NCI-H82 treated with DMSO at 0.1 percent for 48 hours (cell line): ENCODE measurements around the gene PRKAR1B.
"Not testable (repeated sequence)": the region's sequence is repeated elsewhere in the genome, so short reads cannot be mapped to it uniquely, and the experiment has no call there.

Source experiments
- DNase-seq: peaks from one replicate; lab custom pipeline; 2025; ENCODE audit not compliant: unreplicated experiment; lab: John Stamatoyannopoulos, UW

PRKAR1B gene

DNA sequence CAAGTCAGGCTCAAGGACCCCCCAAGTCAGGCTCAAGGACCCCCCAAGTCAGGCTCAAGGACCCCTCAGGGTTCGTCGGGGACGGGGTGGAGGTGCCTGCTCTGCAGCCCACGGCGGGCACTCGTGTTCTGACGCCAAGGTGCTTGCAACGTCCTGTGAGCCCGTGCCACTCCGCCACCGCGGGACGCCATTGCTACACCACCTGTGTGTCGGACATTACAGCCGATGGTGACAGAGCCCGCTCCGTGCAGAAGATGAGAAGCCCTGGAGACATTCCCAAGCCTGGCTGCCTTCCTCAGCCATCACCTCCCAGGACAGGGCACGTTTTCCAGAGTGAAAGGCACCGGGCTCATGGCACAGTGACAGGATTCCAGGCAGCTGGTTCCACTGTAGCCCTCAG is 98.3 kb downstream of the PRKAR1B start:
- DNase-seq, result no peak

DNA sequence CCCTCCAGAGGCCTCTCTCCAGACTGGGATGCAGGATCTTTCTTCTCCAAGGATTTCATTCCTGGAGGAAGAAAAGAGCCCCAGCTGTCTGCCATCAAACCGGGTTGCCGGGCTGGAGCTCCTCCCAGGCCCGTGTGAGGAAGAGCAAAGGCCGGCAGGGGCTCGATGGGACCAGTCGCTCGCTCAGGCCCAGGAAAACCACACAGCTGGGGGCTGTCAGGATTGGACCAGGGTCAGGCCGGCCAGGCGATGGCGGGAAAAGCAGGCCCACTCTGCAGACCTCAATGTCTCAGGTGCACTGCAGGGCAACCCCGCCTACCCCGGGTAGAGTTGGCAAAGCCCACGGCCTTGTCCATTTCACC is 98.7 kb downstream of the PRKAR1B start:
- no peak for DNase-seq

DNA sequence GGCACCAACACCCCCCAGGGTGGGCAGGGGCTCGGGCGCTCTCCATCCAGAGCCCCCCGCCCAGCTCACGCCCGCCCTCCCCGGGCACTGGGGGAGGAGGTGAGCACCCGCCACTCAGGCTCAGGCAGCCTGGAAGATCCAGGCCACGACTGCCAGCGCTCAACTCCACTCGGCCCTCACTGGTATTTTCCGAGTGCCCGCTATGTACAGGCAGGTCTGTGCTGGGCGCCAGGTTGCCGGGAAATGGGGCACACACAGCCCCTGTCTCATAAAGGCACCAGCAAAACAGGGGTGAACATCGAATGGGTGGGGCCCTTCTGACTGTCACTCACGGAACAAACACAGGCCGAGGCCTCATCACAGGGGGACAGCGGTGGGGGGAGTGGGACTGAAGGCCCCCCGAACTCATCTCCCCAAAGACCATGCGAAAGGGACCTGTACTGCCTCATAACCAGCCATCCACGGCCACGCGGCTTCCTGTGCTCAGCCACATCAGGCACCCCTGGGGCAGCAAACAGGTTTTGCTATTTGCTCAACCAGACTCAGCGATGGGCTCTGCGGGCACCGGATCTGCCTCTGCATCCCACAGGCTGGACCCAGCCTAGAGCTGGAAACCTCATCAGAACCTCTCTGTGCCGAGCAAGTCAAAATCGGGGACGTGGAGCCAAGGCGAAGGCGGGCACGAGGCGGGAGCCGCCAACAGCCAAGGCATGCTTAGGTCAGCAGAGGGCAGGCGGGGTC is 99.2 kb downstream of the PRKAR1B start:
- DNase-seq, result no peak

DNA sequence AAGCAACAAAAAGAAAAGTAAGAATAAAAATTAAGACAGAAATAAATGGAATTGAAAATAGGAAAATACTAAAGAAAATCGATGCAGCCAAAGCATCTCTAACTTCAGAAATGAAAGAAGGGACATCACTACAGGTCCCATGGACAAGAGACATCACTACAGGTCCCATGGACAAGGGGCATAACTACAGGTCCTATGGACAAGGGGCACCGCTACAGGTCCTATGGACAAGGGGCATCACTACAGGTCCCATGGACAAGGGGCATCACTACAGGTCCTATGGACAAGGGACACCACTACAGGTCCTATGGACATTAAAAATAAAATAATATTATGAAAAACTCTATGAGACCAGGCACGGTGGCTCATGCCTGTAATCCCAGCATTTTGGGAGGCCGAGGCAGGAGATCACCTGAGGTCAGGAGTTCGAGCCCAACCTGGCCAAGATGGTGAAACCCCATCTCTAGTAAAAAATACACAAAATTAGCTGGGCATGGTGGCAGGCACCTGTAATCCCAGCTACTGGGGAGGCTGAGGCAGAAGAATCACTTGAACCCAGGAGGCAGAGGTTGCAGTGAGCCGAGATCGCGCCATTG is 101.6 kb downstream of the PRKAR1B start:
- no peak for DNase-seq

DNA sequence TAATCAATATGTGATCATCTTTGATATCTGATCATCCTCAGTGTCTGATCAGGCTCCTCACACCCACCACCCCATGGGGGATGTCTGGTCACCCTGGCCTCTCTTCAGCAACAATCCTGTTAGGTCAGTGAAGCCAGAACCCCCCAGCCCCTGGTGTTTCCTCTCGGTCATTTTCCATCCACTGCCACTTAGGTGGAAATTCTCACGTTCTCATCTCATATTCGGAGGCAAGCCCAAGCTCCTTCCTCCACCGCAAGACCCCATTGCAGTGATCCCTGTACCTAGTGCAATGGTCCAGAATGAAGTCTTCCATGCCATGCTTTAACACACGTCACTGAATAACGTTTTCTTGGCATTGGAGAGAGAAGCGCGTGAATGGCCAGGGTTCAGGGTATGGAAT is 103.6 kb downstream of the PRKAR1B start:
- no peak for DNase-seq

DNA sequence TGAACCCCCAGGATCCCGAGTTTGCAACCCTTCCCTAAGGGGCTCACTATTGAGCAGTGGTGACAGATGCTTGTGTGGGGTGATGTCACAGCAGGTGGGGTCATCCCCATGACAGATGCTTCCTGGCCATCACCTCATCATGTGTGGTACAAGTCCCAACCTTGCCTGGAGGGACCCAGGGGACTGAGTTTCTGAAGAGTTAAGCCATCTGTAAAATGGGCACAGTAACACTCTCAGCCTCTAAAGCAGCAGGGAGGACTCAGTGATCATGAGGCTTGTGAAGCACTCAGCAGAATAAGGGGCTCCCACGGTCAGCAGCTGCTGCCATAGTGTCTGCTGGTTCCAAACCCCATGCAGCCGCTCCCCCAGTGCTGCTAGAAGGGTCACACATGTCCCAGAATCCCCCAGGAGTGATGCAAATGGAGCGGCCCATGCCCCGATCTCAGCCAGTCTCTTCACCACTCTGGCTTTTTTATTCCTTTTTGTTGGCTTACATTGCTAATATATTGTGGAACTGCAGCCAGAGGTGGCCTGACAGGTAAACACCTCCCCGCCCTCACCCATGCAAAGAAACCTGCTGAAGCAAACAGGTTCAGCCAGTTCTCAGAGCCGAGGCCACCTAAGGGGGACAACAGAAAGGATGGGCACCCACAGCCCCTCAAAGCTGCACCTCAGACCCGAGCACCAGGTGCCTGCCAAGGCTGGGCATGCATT is 105.4 kb downstream of the PRKAR1B start:
- DNase-seq, result no peak

DNA sequence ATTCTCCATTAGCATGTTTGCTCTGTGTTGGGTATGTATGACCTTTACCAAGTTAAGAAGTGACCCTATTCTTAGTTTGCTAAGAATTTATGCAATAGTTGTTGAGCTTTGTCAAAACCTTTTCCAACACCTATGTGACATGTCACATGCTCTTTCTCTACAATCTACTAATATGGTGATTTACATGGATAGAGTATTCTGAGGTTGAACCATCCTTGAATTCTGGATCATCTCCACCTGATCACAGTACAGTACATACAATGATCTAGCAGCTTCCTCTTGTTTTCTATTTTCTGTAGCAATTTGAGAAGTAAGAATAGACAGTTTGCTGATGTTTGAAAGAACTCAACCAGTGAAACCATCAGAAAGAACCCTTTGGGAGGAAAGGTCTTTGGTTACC is 106.2 kb downstream of the PRKAR1B start:
- no peak for DNase-seq

DNA sequence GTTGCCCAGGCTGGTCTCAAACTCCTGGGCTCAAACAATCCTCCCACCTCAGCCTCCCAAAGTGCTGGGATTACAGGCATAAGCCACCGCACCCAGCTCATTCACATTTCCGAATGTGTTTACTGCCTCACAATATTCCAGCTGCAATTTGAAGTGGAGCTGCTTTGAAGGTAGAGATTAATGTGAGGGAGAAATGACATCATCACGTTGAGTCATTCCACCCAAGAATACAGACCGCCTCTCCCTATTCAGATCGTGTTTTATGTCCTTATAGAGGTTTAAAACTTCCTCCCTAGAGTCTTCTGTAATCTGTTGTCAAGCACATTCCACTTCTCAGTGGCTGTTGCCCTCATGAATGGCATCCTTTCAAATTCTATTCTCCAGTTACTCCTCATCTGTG is 107.0 kb downstream of the PRKAR1B start:
- no peak for DNase-seq

DNA sequence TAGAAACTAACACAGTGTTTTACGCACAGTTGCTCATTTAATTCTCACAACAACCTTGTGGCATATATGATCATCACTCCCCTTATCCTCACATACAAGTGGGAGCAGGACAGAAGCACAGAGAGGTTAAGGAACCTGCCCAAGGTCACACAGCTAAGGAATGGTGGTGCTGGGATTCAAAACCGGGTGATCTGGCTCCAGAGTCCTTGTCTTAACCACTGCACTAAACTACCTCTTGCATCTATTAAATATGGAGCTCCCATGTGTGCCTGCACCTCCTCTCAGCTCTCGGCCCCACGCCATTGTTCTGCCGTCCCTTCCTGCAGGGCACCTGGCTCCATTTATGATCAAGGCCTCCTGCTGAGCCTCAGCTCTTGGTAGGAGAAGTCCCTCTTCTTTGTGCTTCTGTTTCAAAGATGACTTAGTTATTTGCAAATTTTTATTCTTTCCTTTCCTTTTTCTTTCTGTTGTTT is 107.7 kb downstream of the PRKAR1B start:
- no peak for DNase-seq

DNA sequence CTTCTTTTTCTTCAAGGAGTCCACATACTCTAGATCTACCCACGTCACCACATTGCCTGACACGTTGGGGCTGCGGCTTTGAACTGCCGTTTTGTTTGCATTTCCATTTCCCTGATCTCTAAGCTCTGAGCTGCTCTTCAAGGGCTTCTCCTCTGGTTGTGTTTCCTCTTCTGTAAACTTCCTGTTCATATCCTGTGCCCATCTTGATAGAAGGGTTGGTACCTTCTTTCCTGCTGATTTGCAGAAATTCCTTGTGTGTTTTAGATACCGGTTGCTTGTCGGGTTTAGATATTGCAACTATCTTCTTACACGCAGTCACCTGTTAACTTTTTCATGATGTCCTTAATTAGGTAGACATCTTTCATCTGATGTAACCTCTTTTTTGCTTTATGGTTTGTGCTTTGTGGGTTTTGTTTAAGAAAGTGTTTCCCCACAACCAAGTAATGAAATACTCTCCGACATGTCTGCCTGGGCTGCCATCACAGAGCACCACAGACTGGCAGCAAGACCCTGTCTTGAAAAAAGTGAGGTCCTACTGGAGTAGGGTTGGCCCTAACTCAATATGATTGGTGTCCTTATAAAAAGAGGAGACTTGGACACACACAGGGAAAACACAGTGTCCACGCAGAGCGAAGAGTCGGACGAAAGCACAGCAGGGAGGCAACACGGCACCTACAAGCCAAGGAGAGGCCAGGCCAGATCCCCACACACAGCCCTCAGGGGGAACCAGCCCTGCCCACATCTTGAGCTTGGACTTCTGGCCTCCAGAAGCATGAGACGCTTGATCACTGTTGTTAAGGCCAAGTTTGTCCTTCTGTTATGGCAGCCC is 108.3 kb downstream of the PRKAR1B start:
- no peak for DNase-seq

DNA sequence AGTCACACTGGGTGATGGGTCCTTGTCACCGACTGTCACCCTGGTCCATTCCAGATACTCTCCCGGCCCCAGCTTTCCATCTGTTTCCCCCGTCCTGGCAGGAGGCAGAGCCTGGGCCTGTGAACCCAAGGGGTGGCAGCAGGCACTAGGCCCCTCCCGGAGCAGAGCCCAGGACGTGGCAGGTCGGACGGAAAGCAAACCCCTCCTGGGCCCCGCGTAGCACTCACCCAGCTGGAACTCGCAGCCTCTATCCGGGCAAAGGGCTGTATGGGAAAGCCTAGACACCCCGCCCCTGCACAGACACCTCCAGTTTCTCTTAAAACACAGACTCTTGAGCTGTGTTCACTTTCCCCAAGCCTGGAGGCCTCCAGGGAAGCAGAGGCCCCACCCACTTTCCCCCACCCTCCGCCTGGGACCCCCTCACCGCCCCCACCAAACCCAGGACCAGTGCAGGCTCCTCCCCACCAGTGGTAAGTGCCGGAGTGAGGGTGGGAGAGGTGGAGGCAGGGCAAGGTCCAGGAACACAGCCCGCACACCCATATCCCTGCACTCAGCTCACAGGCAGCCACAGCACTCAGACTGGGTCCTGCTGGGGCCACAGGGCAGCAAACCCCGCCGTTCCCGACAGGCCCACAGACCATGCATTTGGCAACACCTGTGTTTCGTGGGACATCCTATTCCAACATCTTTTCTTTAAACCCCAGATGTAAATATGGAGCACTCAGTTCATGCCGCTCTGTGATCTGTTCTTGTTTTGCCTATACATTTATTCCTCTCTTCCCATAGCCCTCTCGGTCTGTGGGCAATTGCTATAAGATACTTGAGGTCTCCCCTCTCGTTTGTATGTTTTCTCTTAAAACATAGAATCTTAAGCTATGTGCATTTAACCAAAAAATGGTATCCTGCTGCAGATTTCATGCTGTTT is 109.2 kb downstream of the PRKAR1B start:
- no peak for DNase-seq

DNA sequence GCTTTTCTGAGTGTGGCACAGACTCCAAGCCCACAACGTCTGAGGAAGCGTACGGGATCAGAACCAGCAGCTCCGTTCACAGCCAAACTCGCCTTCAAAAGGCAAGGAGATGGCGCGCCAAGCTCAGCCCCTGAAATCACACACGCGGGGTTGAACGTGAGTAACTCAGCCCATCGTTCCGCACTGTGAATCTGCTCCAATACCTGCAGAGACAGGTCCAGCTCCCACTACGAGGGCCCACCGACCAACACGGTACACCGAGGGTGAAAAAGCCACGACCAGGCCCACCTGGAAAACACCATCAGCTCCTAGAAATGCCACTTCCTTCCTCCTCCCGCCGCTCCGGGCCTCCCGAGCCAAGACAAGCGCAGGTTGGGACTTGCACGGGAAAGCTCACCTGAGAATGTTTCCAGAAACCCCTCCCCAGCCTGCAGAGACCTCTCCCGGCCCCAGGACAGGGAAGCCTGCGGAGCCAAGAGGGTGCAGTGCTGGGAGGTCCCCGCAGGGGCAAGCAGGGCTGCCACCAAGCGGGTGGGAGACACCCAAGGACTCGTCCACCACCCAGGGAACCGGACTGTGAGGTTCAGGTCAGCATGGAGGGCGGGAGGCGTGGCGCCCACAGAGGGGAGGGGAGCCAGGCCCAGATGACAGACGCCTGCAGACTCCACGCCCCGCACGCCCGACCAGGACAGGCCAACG is 113.5 kb downstream of the PRKAR1B start:
- DNase-seq, result no peak

DNA sequence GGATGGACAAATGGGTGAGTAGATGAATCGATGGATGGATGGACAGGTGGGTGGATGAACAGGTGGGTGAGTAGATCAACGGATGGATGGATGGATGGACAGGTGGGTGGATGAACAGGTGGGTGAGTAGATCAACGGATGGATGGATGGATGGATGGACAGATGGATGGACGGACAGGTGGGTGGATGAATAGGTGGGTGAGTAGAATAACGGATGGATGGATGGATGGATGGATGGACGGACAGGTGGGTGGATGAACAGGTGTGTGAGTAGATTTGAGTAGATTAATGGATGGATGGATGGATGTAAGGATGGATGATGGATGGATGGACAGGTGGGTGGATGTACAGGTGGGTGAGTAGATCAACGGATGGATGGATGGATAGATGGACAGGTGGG is 115.2 kb downstream of the PRKAR1B start:
- DNase-seq, result not testable (repeated sequence)

DNA sequence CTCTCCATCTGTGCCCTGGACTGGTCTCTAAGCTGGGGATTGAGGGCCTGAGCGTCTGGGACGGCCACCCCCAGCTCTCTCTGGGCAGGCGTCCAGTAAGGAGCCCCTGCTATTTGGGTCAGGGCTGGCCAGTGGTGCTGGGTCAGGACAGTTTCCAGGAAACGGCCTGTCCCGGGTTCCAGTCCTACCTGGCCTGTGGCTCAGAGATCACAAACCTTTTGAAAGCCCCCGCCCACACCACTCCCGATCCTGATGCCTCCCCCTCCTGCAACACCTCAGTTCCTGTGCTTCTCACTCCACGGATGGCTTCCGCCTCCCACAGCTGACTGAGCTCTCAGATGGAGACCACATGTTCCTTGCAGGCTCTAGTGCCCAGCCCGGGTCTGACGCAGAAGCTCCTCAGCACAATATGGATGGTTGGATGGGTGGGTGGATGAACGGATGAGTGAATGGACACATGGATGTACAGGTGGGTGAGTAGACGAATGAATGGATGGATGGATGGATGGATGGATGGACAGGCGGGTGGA is 115.7 kb downstream of the PRKAR1B start:
- no peak for DNase-seq

DNA sequence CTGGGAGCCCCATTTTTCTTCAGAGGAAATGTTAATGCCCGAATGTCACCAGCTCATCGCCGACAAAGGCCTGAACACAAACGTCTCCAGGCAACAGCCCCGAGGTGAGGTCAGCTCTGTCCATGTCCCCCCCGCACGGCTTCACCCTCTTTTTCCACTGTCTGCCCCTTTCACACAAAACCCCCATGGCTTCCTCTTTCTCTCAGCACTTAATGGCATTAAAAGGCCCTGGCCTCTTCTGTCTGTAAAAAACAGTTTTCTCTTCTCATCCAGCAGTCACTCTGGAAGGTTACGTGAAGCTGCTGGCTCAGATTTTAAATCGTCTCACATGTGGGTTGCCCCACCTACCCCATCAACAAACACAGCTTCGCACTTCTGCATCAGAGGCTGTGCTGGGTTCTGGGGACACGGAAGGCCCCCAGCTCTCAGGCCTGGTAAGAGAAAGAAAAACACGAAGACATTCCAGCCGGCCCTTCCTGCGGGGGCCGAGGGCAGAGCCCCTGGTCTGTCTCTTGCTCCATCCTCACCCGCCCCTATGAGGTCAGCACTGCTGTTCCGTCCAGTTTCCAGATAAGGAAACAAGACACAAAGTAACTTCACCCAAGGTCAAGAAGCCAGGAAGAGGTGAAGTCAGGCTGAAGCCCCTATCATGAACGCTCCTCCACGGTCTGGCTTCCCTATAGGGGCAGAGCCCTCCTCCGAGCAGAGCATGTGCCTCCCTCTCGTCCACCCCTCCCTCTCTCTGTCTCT is 116.4 kb downstream of the PRKAR1B start:
- DNase-seq, result no peak

DNA sequence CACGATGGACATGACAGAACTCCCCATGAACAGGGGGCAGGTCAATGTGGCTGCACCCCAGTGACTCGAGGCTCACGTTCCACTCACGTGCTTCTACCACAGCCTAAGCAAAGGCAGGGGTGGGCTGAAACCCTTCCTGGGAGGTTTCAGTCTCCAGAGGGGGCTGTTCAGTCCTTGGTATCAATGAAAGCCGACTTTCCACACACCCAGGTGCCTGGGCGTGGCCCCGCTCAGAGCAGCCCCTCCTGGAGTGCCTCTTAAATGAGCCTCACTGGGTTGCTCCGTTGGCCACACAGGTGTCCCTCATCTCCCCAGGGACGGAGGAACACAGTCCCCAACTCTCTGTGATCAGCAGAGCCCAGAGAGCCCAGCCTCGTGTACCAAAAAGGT is 116.9 kb downstream of the PRKAR1B start:
- DNase-seq, result no peak

DNA sequence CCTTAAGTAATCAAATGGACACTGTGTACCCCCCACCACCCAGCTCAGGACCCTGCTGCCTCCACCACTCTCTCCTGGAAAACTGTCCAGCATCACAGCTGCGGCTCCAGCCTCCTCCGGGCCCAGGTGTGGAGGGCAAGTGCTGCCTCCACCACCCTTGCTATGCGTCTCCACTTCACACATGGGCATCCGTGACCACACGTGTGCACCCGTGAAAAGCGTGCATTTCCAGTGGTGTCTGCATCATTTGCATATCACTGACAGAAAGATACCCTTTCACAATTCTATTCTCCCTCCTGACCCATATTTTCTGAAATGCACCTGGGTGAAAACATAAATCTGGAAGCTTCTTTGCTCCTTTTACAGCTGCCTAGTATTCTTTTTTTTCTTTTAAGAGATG is 117.7 kb downstream of the PRKAR1B start:
- no peak for DNase-seq

DNA sequence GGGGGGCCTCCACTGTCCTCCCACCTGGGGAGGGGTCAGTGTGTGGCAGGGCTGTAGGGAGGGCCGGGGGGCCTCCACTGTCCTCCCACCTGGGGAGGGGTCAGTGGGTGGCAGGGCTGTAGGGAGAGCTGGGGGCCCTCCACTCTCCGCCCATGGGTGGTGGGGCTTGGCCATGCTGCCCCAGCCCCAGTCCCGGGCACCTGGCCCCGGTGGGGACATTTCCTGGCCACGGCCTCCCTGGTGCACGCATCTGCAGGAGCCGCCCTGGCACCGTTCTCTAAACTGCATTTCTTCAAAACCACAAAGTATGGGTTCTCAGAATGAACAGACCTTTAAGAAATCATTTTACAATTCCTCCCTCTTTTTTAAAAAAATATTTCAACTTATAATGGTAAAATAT is 118.1 kb downstream of the PRKAR1B start:
- DNase-seq, result no peak

DNA sequence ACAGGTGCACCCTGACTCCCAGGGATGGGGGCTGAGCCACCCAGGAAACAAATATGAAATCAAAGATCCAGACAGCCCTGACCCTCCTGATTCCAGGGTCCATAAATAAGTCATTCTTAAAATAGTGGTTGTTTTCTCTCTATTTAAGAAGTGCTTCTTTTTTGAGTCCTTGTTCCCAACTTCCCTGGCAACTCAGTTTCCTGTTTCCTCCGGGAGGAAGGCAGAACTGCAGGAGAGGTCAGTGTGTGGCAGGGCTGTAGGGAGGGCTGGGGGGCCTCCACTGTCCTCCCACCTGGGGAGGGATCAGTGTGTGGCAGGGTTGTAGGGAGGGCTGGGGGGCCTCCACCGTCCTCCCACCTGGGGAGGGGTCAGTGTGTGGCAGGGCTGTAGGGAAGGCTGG is 118.7 kb downstream of the PRKAR1B start:
- no peak for DNase-seq
